Astrocyte of the cerebellum (primary cell): ENCODE data around the gene NLRC5.

Experiments
- DNase-seq: peaks from one replicate; pipeline ENCODE4 v3.0.0-alpha.2; 2011; ENCODE audit warnings: low read depth
- H3K4me3 ChIP-seq: 2 replicates; pipeline ENCODE4 v1.5.1; 2011; ENCODE audit warnings: mild to moderate bottlenecking, low read depth, low read length, moderate library complexity
- CTCF ChIP-seq: IDR thresholded peaks from 2 replicates; pipeline ENCODE4 v1.5.1; 2012; ENCODE audit warnings: low read length, low read depth, moderate library complexity, mild to moderate bottlenecking; ENCODE audit errors: missing control alignments
- in situ Hi-C: cut with HindIII; loops from 2 replicates; pipeline ENCODE4 v1.10.0; 2017; ENCODE audit warnings: low sequenced_read_pairs

Gene NLRC5

DNA sequence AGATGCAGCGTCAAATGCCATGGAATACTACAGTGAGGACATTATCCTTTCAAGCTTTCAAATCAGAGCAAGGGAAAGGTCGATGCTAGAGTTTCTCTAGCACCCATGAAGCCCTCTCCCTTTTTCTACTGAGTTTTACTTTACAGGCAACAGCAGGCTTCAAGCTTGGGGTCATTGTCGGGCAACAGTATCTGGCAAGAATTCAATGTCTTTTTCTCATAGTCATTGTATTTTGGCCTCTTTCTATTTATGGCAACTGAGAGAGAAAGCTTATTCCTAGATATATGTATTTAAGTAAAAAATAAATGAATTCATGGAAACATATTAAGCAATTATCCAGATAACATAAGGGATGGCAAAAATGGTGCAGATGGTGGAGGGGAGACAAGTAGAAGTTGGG lies 28.0 kb upstream of the NLRC5 start:
- no peak overlapping the region for H3K4me3 ChIP-seq
- in situ Hi-C loops = no loop called here
- TF ChIP-seq CTCF = no peak
- no peak for DNase-seq

- H3K4me3 ChIP-seq = no peak within 1 kb of the TSS
- no peak for TF ChIP-seq CTCF
- DNase-seq = no peak
- in situ Hi-C loops = no loop called here
Observed at GRCh38 chr16:56961851-56962281, 27.5 kb upstream of the NLRC5 start, which contains the start of gene CETP. TSS of gene CETP (plus strand) at chr16:56961950. CDS start at chr16:56961980, 30 bp downstream.

DNA sequence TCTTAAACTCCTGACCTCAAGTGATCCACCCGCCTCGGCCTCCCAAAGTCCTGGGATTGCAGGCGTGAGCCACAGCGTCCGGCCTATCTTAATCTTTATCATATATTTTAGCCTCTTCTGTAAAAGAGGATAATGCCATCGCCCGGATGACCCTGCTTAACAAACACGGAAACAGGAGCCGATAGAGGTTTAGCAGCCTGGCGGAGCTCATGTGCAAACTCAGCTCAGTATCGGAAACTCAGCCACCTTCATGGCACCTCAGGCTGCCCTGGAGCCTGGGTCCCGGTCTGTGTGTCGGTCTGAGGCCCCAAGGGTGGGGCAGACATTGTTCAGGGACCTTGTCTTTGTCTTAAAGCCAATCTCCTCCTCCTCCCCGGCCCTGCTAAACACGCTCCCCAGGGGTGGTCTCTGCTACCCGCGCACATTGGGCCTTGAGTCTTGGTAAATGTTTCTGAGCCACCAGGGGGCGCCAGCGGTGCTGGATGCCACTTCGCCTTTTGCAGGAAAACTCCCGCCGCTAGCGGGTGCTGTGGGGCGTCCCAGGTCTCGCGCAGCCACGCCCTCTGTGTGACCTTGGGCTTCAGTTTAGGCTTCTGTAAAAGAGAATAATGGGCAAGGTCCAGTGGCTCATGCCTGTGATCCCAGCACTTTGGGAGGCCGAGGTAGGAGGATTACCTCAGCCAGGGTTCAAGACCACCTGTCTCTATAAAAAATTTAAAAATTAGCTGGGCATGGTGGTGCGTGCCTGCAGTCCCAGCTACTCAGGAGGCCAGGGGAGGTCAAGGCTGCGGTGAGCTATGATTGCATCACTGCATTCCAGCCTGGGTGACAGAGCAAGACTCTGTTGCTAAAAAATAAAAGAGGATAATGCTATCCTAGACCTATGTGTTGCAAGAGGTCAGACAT lies 24.9 kb upstream of the NLRC5 start:
- in situ Hi-C loops = no loop called here
- peak; percentile 77 for TF ChIP-seq CTCF
- DNase-seq = no peak
- no peak overlapping the region for H3K4me3 ChIP-seq

DNA sequence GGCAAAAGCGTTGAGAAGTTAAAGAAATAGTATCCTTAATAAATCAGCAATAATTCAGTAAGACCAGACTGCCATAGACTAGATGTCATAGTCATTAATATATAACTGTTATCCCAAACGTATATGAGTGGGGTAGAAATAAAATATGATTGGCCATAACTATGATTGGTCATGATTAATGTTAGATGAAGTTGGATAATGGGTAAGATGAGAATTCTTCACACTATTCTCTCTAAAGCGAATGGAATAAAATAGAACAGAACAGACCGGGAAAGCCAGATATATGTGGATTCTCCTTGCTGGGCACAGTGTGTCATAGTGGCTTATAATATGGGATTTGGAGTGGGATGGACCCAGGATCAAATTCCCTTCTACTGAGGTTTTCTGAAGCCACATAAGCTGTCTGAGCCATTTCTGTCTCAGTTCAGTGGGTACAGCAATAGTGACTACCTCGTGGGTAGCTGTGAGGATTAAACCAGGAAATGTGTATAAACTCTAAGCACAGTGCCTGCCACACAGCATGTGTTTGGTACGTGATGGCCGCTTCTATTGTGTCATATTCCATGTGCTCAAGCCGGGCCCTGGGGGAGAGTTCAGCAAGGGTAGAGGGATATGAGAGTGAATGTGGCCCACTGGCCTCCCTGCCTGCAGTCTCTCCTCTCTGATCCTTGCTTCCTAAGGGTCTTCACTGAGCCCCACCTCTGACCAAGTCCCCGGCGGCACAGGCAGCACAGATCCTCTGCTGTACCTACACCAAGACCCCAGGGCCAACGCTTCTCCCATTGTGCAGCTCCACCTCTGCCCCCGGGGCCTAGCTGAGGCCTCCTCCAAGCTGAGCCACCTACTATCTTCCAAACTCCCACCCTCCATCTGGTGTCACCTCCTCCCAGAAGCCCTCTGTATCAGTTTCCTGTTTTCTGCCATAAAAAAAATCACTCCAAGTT lies 23.9 kb upstream of the NLRC5 start:
- DNase-seq = no peak
- in situ Hi-C loops = no loop called here
- no peak for TF ChIP-seq CTCF
- no peak overlapping the region for H3K4me3 ChIP-seq

GRCh38 chr16:56966093-56966475 lies 23.3 kb upstream of the NLRC5 start:
- H3K4me3 ChIP-seq = no peak overlapping the region
- TF ChIP-seq CTCF = no peak
- no peak for DNase-seq
- in situ Hi-C loops = no loop called here

DNA sequence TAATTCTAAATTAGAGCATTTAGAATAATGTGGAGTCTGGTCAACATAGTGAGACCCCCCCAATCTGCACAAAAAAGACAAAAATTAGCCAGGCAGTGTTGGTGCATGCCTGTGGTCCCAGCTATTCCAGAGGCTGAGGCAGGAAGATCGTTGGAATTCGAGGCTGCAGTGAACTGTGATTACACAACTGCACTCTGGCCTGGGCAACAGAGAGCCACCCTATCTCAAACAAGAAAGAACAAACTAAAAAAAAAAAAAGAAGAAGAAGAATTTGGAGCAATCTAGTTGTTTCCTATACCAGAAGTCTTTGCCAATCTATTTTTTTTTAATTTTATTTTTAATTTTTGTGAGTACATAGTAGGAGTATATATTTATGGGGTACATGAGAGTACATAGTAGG lies 21.6 kb upstream of the NLRC5 start:
- in situ Hi-C loops = no loop called here
- no peak for DNase-seq

More for the DNA sequence above, 21.6 kb upstream of the NLRC5 start:
- no peak for TF ChIP-seq CTCF
- H3K4me3 ChIP-seq = no peak overlapping the region
